GM21367 (cell line): ENCODE data around the gene PTPN9.
"Not testable (repeated sequence)": the region's sequence is repeated elsewhere in the genome, so short reads cannot be mapped to it uniquely, and the experiment has no call there.

Source experiments
- ATAC-seq: cut with Tn5 transposase; IDR thresholded peaks from one replicate; pipeline ENCODE4 v1.9.1; 2021; ENCODE audit not compliant: unreplicated experiment

Gene PTPN9

DNA sequence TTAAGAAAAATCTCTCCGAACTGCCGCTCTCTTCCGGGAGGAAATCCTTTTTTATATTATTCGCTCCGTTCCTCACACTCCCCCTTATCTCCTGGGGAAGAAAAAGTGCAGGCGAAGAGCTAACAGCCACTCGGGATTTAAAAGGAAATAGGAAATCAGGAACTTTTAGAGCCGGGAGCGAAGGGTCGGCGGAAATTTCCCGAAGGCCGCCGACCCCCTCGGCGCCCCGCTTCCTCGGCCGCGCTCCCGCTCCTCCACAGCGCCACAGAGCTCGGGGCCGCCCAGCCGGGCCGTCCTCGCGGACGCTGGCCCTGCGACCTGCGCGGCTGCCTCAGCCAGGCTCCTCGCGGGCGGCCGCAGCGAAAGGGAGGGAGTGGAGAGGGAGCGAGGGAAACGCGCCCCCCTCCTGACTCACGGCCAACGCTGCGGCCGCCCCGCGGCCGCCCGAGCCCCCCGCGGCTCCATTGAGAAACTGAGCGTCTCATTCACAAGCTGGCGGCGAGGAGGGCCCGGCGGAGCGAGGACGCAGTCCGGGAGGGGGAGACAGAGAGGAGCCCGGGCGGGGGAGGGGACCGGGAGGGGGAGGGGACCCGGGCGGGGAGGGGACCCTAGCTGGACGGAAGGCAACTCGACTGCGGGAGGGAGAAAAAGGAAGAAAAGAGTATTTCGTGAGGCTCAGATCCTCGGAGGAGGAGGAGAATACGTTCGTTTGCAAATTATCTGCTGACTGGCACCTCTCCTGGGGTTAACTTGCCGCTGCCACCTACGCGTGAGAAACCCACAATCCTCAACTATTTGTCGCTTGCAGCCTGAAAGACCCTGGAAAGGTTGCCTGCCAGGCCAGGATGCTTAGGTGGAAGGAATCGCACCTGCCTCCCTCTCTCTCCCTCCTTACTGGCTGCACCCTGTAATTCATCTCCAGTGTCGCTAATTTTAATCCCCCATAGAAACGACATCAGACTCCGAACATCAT, at the start of gene PTPN9:
Gene PTPN9 (minus strand): TSS at position 368 of the 973 bp plus-strand sequence. CDS start 539 bp downstream, outside the sequence.
- ATAC-seq = peak; percentile 49

DNA sequence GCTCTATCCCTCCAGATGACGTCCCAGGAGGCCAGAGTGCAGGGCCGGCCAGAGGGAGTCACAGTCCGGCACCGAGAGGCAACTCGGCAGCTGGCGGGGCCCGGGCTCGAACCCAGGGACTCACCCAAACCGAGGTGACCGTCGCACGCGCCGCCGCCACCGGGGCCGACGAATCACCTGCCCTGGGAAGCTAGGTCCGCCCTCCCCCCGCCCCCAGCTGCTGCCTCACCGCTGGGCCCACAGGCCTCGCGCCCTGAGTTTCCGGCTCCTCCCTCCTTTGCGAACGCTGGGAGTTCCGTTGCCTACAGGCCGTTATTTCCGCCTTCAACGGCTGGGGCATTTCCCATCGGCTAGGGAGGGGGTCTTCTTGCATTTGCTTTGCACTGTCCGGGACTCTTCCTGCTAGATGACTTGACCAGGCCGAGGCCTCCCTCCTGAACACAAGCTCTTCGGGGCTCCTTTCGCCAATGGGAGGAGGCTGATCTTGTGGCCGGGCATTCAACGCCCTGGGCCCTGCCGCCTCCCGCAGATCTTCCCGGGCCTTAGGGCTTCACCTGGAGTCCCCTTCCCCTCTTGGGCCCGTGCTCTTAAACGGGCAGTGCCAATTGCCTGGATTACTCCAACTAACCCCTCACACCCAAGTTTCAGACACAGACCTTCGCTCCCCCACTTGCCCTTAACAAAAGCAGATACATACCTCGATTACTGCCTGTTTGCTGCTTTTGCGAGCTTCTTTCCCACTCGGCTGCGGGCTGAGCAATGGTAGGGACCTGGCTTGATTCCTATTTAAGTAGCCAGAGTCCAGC, 46.6 kb upstream of the PTPN9 start, which contains the start of gene SNUPN:
Gene SNUPN (minus strand): TSS at position 184 of the 806 bp plus-strand sequence. CDS start 4,674 bp downstream, outside the sequence.
- peak; percentile 60 for ATAC-seq

DNA sequence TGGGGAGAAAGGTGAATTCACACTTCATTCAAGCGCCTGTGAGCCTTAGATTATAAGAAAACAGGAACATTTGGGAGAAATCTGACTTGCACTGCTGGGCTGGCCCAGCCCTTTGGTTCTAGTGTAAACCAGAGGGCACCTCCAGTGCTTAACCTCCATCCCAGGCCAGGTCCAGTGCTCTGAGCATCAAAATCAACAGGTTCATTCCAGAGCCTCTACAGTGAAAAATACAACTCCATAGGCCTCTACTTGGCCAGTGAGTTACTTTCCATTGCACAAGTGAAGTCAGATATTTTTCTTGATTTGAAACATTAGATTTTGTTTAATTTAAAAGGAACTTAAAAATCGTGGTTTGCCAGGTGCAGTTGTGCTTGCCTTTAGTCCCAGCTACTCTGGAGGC, 43.4 kb upstream of the PTPN9 start:
- ATAC-seq = no peak

DNA sequence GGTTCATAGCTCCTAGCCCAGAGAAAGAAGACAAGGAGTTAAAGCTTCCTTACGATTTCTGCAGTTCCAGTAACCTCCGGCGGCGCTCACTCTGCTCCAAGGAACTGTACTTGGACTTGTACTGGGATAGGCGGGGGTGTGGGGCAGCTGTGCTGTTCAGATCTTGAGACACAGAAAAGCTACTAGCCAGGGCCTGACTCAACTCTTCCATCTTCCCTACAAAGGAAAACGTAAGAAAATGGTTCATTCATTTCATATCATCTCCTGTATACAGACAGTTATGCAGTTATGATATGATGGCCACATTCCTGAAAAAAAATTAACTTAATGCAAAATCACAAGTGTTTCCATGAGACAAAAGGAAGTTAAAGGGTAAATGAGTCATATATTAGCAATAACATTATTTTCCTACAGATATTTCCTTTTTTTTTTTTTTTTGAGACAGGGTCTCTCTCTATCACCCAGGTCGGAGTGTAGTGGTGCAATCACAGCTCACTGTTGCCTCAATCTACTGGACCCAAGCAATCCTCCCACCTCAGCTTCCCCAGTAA, 41.8 kb upstream of the PTPN9 start:
- no peak for ATAC-seq

DNA sequence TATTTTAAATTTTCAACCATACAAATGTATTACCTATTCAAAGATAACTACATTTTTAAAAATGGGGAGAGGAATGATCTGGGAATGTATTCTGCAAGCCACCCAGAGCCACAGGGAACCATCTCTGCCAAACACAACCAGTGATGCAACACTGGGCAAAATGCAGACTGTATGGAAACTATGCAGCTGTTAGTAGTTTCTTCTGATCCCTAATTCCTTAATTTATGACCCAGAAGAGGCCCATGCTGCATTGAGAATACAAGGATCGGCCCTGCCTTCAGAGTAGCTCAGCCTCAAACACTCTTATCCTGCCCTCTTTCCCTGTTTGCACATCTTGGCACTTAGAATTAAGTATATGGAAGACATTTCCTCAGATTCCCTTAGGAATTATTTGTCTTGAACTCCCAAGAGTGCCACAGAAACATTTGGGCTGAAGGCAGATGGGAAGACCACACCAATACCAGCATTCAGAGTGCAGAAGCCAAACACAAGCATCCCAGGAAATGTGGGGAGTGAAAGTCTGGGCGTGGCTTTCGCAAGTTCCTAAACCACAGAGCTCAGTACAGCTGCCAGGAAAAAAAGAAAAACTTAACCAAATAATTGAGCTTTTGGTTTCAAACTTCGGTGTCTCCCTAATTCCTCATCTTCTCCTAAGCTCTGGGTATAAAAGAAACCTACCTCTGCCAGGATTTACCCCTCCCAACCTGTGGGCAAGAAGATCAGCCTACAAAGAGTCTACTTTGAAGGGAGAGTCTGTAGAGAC, 41.1 kb upstream of the PTPN9 start:
- ATAC-seq = no peak

DNA sequence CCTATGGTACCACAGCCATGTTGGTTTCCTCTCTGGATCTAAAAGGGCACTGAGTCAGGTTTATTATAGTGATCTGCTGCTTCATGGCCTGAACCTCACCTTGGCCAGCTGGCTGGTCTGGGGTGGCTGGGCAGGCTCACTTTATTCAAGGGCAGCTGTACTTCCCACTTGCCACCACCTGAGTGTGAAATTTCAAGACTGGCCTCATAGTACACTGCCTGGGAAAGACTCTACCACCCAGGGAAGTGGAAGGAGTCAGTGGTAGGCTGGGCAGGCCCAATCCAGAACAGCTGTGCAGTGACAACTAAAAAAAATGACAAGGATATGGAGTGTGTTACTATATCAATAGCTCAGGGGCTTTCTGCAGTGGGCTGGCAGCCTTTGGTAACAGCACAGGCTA, 37.7 kb upstream of the PTPN9 start:
- no peak for ATAC-seq

DNA sequence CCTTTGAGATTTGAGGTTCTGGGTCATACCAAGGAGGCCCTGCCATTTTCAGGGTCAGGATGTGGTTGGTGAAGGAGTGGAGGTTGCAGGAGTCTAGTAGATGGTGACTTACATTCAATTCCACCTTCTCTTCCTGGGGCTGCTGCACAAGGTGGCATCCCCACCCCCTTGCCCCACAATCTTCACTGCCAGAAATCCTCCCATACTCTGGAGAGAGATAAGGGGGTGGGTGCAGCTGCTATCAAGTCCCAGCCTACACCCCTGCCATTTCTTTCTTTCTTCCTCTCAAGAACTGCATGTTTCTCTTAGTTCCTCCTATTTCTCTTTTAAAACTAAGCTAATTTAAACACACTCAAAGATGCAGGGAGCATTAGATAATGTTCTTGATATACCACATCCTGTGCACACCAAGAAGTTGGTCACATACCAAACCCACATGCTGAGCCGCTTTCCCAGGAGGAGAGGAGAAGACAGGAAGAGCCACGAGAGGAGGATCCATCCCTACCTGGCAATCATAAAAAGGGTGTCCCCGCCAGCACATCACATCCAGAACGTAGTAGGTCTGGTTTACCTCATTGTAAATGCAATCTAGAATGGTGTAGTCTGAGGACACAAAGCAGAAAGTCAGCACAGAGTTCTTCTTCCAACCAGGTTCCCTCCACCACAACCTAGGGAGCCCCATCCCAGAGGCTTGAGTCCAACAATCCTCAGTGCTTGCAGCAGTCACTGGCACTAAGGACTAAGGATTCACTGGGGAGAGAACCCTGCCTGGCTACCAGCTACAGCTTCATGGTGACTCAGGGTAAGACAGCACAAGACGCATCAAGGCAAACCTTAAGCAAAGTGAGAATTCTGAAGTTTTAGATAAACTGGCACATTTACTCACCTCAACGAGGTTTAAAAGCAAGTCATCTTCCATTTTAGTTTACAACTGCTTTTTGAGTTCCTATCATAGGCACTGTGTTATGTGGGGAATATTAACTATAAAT, 27.9 kb upstream of the PTPN9 start:
- ATAC-seq = no peak

DNA sequence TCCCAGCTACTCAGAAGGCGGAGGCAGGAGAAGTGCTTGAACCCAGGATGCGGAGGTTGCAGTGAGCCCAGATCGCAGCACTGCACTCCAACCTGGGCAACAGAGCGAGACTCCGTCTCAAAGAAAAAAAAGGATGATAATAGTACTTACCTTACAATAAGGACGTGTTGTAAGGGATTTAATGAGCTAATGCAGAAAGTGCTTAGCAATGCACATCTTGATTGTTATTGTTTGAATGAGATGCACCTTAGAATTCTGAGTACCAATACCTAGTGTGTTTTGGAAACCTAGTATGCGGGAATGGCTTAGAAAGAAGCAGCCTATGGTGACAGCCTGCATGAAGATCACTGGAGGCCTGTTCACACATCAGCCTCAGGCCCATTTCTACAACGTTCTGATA, 26.9 kb upstream of the PTPN9 start:
- no peak for ATAC-seq

DNA sequence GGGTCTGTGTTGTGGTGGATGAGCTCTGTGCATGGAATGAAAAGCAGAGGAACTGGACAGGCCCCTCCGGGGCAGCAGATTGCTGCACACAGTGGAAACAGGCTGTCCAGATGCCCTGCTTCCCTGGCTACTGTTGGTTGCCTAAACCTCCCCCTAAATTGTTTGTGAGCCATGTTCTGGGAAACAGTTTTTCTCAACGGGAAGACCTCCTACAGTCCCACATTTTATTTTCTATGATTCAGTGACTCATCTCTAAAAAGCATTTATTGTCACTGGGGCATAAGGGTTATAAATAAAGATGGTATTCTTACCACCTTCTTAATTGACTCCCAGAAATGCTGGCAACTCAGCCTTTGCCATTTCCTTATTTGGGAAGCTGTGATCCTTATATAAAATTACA, 20.3 kb upstream of the PTPN9 start:
- ATAC-seq = no peak

DNA sequence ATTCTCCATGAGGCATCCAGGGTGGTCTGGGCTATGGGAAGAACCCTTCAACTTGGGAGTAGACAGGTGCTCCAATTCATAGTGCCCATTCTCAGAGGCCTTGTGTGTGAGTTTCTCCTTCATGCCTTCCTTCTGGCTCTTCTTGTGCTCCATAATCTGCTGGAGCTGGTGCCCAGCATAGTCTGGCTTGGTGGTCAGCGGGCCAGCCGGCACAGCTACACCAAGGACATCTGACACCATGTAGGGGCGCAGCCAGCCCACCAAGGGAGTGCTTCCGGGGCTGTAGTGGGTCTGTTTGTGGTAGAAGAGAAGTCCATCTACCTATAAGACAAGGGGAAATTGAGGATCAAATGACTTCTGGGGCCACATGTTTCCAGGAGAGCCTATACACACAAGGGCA, 19.2 kb upstream of the PTPN9 start:
- ATAC-seq = no peak

DNA sequence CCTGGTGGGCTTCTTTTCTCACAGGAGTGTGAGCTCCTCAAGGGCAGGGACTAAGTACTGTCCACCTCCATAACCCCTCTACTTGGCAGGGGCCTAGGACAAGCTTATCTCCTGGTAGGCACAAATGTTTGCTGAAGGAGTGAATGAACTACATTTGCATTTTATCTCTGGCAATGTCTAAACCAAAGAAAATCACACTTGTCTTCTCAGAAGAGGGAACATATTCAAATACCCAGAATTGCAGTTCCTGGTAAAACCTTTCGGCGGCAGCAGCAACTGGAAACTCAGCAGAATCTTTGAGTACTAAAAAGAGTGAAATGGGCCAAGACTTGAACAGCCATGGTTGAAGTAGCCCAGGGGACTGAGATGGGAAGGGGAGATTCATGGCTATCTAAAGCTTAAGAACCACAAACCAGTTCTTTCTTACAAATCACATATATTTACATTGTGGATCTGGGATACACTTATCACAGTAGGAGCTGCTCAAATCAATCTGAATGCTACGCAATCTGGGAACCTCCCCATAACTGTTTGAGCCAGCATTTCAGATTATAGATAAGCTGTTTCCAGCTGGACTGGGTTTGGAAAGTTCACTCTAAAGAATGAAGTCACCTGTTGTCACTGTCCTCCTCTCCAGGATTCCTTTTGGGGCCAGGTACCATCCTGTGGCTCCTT, 18.7 kb upstream of the PTPN9 start:
- ATAC-seq = no peak

DNA sequence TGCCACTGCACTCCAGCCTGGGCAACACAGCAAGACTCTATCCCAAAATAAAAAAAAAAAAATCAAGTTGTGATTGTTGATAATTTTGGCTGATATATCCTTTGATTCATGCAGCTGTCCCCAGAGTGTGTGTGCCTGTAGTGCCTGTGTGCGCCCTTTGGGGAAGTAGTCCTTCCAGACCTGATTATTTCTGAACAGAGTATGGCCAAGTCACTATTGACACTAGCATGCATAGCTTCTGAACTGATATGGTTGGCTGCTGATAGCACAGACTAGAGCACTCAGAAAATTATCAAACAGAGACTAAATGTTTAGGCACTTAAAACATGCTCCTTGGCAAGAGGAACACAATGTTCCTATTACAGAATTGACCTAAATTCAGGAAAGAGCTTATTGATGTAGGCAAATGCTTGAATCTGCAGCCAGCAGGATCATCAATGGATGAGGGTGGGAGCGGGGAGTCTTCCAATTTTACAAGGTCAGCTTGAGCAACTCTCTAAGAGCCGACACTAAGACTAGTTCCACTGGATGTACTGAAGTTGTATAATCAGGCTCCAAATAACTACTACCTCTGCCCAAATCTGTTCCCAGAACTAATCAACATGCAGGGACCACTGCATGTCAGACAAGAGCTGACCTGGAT, 17.7 kb upstream of the PTPN9 start:
- ATAC-seq = no peak

DNA sequence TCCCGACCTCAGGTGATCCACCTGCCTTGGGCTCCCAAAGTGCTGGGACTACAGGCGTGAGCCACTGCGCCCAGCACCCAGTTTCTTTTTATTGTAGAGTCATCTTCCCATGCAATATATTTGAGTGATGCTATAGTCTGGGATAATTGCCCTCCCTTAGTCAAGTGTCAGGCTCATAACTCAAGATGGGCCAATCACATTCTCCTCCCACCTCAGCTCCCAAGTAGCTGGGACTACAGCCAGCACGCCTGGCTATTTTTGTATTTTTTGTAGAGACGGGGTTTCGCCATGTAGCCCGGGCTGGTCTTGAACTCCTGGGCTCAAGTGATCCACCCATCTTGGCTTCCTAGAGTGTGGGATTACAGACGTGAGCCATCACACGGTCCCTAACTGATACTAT, 15.2 kb upstream of the PTPN9 start:
- no peak for ATAC-seq

DNA sequence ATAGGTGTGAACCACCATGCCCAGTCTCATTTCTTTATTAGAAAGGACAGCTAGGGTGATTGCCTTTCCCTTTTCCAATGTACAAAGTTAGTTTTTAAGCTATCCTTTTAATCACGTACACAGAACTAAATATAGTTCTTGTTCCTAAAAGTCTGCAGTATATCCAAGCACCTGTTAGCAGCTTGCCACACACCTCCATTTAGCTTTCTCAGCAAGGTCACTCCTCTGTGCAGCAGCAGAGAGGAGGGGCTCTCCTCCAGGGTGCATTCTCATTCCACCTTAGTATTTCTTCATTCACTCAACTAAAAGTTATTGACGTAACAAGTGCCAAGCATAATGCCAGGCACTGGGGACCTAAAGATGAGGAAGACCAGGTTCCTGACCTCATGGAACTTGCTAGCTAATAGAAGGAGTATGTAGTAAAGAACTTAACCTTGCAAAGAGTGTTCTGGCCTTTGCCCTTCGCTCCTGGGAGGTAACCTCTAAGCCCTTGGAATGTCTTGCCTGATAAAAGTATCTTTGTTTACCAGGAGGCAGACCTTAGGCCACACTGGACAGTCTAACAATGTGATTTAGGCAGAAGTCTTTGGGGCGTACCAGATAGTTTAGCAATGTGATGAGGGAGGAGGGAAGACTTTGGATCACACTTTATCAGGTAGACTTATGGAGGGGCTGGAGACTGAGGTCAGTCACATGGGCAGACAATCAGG, 12.7 kb upstream of the PTPN9 start:
- no peak for ATAC-seq

DNA sequence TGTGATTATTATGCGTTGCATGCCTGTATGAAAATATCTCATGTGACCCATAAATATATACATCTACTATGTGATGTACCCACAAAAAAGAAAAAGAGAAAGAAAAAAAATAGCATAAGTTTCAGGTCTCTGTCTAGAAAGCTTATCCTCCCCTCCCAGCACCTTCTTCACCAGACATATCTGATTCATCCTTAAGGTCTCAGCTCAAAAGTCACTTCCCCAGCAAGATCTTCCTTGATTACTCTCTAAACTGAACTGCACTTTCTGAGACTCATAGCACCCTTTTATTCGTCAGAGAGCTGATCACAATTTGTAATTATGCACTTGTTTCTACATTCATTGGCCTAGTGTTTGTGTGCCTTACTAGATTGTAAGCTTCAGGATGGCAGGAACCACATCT, 11.1 kb upstream of the PTPN9 start:
- ATAC-seq = no peak

DNA sequence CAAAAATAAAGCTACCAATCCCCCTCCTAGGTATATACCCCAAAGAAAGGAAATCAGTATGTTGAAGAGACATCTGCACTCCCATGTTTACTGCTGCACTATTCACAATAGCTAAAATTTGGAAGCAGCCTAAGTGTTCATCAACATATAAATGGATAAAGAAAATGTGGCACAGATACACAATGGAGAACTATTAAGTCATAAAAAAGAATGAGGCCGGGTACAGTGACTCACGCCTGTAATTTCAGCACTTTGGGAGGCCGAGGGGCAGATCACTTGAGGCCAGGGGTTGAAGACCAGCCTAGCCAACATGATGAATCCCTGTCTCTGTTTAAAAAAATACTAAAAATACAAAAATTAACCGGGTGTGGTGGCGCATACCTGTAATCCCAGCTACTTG, 10.0 kb upstream of the PTPN9 start:
- no peak for ATAC-seq

DNA sequence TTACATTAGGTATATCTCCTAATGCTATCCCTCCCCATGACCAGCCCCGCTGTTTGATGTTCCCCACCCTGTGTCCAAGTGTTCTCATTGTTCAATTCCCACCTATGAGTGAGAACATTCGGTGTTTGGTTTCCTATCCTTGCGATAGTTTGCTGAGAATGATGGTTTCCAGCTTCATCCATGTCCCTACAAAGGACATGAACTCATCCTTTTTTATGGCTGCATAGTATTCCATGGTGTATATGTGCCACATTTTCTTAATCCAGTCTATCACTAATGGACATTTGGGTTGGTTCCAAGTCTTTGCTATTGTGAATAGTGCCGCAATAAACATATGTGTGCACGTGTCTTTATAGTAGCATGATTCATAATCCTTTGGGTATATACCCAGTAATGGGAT, 7.3 kb upstream of the PTPN9 start:
- ATAC-seq = not testable (repeated sequence)

DNA sequence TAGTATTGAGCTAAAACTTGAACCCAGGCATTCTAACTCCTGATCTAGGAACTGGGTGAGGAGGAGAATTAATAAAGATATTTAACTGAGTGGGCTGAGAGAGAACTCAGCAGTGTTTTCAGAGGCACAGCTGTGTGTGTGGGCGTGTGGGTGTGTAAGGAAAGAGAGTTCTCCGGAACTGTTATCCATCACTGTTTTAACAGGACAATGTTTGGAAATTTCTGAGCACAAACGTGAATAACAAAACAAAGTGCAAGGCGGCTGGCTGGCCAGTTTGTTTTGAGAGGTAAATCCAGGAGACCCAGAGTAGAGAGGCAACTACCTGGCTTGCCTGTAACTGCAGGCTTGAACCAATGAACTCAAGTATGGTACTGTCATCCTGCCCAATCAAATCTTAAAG, 5.0 kb upstream of the PTPN9 start:
- ATAC-seq = no peak
